DND-41 (cell line): ENCODE measurements around the gene BBS12.

Experiments used
- ATAC-seq: fragments of 200-7000 bp; cut with Tn5 transposase; 3 replicates; pipeline ENCODE4 v1.9.1; 2021; ENCODE audit warnings: low read depth; ENCODE audit not compliant: insufficient read depth
- DNase-seq: peaks from one replicate; pipeline ENCODE4 v3.0.0-alpha.2; 2020
- H2AFZ ChIP-seq: 2 replicates; pipeline ENCODE4 v1.6.0; 2012; ENCODE audit warnings: low read depth, low read length
- H3K27ac ChIP-seq: 2 replicates; pipeline ENCODE4 v1.5.1; 2012; ENCODE audit warnings: low read length, inconsistent platforms
- H3K27me3 ChIP-seq: fragments of 200-600 bp; sonication (generic); 2 replicates; pipeline ENCODE4 v1.6.0; 2012; ENCODE audit warnings: low read length, mild to moderate bottlenecking, inconsistent platforms; ENCODE audit not compliant: insufficient read depth, poor library complexity
- H3K36me3 ChIP-seq: 2 replicates; pipeline ENCODE4 v1.5.1; 2012; ENCODE audit warnings: low read length, inconsistent platforms; ENCODE audit not compliant: insufficient read depth
- H3K4me1 ChIP-seq: 2 replicates; pipeline ENCODE4 v1.5.1; 2012; ENCODE audit warnings: mild to moderate bottlenecking, low read length; ENCODE audit not compliant: insufficient read depth
- H3K4me2 ChIP-seq: 2 replicates; pipeline ENCODE4 v1.6.0; 2012; ENCODE audit warnings: mild to moderate bottlenecking, moderate library complexity, low read length, inconsistent platforms; ENCODE audit not compliant: insufficient read depth
- H3K4me3 ChIP-seq, 2 experiments: fragments of 200-600 bp in 1 of 2; shearing (Covaris generic) in 1 of 2; 2 replicates each; pipeline ENCODE4 v1.5.1; 2012 to 2016; ENCODE audit warnings: inconsistent platforms in 2 of 2, low read length in 2 of 2, mild to moderate bottlenecking in 2 of 2, low read depth in 1 of 2, moderate library complexity in 1 of 2
- H3K79me2 ChIP-seq: 2 replicates; pipeline ENCODE4 v1.6.0; 2012; ENCODE audit warnings: low read length, inconsistent platforms; ENCODE audit not compliant: insufficient read depth
- H3K9ac ChIP-seq: 2 replicates; pipeline ENCODE4 v1.6.0; 2012; ENCODE audit warnings: low read depth, mild to moderate bottlenecking, inconsistent platforms, low read length, moderate library complexity
- H3K9me3 ChIP-seq: 2 replicates; pipeline ENCODE4 v1.5.1; 2012; ENCODE audit warnings: low read length, moderate library complexity, mild to moderate bottlenecking, inconsistent platforms; ENCODE audit not compliant: insufficient read depth, severe bottlenecking
- H4K20me1 ChIP-seq: 2 replicates; pipeline ENCODE4 v1.6.0; 2012; ENCODE audit warnings: low read length; ENCODE audit not compliant: insufficient read depth
- EZH2 ChIP-seq: IDR thresholded peaks from 3 replicates; pipeline ENCODE4 v1.6.1; 2012; ENCODE audit warnings: borderline replicate concordance, low read depth, mild to moderate bottlenecking, moderate library complexity, low read length, inconsistent platforms; ENCODE audit not compliant: severe bottlenecking
- TF ChIP-seq, protein P1 (sequence below): IDR thresholded peaks from 2 replicates; pipeline ENCODE4 v1.5.1; 2012; ENCODE audit warnings: borderline replicate concordance, low read length, moderate library complexity, mild to moderate bottlenecking; ENCODE audit not compliant: poor library complexity, severe bottlenecking; ENCODE audit errors: extremely low read depth

BBS12 gene

DNA sequence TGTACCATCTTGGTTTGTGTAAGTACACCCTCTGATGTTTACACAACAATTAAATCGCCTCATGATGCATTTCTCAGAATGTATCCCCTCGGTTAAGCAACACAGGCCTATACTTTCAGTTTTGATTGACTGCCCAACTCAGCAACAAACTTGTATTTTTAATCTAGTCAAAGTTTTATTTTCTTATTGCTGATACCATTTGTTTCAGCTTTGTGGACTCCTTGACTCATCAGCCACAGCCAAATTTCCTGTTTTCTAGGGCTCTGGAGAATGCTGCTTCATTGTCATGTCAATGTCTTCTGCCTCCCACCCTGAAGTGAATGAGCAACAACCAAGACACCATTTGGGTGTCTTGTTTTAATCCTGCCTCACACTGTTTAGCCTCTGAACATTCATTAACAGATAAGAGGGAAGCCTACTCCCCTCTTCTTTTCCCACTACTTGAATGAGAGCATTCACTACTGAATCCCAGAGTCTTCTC lies 14.0 kb downstream of the BBS12 start:
- no peak overlapping the region for H3K9ac ChIP-seq
- ATAC-seq = 0 out of 3 replicates have a peak, but pooled peaks have one; percentile 3
- H3K4me3 ChIP-seq = no peak overlapping the region
- H3K36me3 ChIP-seq = no peaks in the 10 kb centered on the region
- no peak for DNase-seq
- no peaks in the 10 kb centered on the region for H3K4me1 ChIP-seq
- TF ChIP-seq, protein P1, sequence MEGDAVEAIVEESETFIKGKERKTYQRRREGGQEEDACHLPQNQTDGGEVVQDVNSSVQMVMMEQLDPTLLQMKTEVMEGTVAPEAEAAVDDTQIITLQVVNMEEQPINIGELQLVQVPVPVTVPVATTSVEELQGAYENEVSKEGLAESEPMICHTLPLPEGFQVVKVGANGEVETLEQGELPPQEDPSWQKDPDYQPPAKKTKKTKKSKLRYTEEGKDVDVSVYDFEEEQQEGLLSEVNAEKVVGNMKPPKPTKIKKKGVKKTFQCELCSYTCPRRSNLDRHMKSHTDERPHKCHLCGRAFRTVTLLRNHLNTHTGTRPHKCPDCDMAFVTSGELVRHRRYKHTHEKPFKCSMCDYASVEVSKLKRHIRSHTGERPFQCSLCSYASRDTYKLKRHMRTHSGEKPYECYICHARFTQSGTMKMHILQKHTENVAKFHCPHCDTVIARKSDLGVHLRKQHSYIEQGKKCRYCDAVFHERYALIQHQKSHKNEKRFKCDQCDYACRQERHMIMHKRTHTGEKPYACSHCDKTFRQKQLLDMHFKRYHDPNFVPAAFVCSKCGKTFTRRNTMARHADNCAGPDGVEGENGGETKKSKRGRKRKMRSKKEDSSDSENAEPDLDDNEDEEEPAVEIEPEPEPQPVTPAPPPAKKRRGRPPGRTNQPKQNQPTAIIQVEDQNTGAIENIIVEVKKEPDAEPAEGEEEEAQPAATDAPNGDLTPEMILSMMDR = no peak
- no peak for TF ChIP-seq EZH2
- no peaks in the 10 kb centered on the region for H3K27me3 ChIP-seq
- H3K79me2 ChIP-seq = no peaks in the 10 kb centered on the region
- no peak overlapping the region for H2AFZ ChIP-seq
- H3K4me2 ChIP-seq = no peak overlapping the region
- H4K20me1 ChIP-seq = no peaks in the 10 kb centered on the region
- H3K9me3 ChIP-seq = no peaks in the 10 kb centered on the region
- no peak overlapping the region for H3K27ac ChIP-seq

DNA sequence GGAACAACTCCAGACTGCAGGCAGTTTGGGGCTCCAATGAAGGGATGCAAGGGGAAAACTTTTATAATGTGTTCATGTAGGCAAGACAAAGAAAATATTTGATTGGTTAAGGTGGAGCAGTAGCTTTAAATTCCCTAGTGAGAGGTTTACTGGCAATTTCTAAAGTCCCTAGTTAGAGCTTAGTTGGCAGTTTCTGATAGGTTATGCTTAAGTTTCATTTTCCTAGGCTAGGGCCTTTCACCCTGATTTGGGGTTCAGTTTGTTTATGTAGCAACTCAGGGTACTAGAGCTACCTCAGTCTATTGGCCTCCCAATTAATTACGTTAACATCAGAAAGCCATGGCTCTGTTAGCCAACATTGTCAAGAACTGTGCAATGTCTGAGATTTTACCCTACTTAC lies 14.6 kb downstream of the BBS12 start:
- Histone ChIP-seq H3K4me2 (no peak overlapping the region), H3K4me1 (no peaks in the 10 kb centered on the region), H3K79me2 (no peaks in the 10 kb centered on the region), H3K9ac (no peak overlapping the region), H3K27ac (no peak overlapping the region), H3K27me3 (no peaks in the 10 kb centered on the region), H3K9me3 (no peaks in the 10 kb centered on the region), H3K4me3 (no peak overlapping the region), H2AFZ (no peak overlapping the region), H4K20me1 (no peaks in the 10 kb centered on the region), H3K36me3 (no peaks in the 10 kb centered on the region)
- ATAC-seq (no peak), DNase-seq (no peak)
- no peak for TF ChIP-seq EZH2
- TF ChIP-seq, protein P1 = no peak

DNA sequence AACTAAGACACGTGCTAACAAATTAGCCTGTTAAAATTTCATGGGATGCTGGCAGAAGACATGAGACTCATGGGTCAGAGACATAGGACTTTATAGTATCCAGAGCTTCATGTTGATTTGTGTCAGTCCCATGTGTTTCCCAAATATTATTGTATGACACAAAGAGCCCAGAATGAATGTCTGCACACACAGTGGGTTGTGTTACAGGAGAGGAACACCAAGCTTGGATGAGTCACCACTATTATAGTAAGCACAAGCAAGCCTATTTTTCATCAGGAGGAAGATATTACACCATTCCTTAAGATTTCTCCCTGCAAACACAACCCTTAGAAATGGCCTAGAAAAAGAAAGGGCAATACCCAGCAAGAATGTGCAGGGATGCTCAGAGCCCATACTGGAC lies 15.4 kb downstream of the BBS12 start:
- no peak overlapping the region for H3K9ac ChIP-seq
- H3K4me2 ChIP-seq = no peak overlapping the region
- H4K20me1 ChIP-seq = no peaks in the 10 kb centered on the region
- H2AFZ ChIP-seq = no peak overlapping the region
- no peaks in the 10 kb centered on the region for H3K27me3 ChIP-seq
- H3K4me1 ChIP-seq = no peaks in the 10 kb centered on the region
- no peaks in the 10 kb centered on the region for H3K9me3 ChIP-seq
- TF ChIP-seq EZH2 = no peak
- TF ChIP-seq, protein P1 = no peak
- H3K4me3 ChIP-seq = no peak overlapping the region
- H3K27ac ChIP-seq = no peak overlapping the region
- ATAC-seq (no peak), DNase-seq (no peak)
- H3K36me3 ChIP-seq = no peaks in the 10 kb centered on the region
- H3K79me2 ChIP-seq = no peaks in the 10 kb centered on the region
